ENCODE results near the gene RSAD1.
A peak's percentile ranks its signal among the peaks of the same experiment; 100 is the strongest.

The RSAD1 gene

DNA sequence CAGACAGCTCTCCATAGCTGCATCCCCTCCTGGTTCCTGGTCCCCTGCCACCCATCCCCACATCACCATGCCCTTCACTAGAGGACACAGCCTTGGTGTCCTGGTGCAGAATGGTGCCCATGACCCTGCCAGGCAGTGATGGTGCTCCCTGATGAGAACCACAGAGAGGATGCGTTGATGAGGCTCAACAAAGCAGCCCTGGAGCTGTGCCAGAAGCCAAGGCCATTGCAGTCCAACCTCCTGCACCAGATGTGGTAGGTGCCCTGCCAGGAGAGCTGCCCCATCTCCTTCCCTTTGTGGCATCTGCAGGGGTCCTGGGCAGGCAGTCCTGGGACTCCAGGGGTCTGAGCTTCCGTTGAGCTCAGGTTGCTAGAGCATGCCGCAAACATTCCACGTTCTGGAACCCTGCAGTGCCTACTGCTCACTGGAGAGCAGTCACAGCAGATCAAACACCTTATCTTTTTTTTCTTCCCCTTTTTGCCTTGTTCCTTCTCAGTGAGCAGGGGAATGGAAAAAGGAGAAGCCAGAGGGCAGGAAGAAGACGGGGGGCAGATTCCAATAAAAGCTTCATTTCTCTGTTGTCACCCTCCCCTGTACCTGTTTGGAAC, 48.6 kb downstream of the RSAD1 start:
- Histone ChIP-seq H3K27ac (ENCODE audit: low read depth in 2 of 2, low read length in 2 of 2) (no peak overlapping the region), H3K27me3 (ENCODE audit: control insufficient read depth in 2 of 2, insufficient read depth in 2 of 2, low read length in 2 of 2) (peaks cover 5 to 7% of the 10 kb centered on the region in 2 donors), H3K9me3 (ENCODE audit: control insufficient read depth in 2 of 2, low read length in 2 of 2) (no peaks in the 10 kb centered on the region), H3K36me3 (ENCODE audit: control insufficient read depth in 2 of 2, insufficient read depth in 2 of 2, low read length in 2 of 2) (no peaks in the 10 kb centered on the region), H3K9ac (ENCODE audit: low read depth in 1 of 2, low read length in 2 of 2) (no peak overlapping the region), H3K4me1 (ENCODE audit: control insufficient read depth in 2 of 2, insufficient read depth in 2 of 2, low read length in 2 of 2) (peaks cover 4 to 7% of the 10 kb centered on the region in 2 donors), H3K4me3 (ENCODE audit: low read length in 2 of 2) (no peak overlapping the region)

DNA sequence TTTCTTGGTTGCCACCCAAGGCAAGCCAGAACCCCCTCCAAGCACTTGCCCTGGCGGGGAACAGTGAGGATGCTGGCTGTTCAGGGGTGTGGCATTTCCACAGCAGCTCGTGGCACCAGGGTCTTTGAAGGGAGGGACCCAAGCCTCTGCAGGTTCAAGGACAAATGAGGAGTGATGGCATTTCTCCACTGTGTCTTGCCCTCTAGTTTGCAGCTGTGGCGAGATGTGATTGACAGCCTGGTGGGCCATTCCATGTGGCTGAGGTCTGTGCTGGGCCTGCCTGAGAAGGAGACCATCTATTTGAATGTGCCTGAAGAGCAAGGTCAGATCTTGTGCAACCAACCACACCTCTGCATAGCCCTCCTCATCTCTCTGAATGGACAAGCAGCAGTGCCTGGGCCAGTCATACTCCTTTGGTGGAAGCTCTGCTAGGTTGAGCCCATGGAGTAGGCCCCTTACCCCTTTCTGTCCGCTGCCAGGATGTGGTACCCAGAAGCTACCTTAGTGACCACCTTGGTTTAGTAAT, 49.4 kb downstream of the RSAD1 start:
- Histone ChIP-seq H3K36me3 (ENCODE audit: control insufficient read depth in 2 of 2, insufficient read depth in 2 of 2, low read length in 2 of 2) (no peaks in the 10 kb centered on the region), H3K9ac (ENCODE audit: low read depth in 1 of 2, low read length in 2 of 2) (no peak overlapping the region), H3K4me1 (ENCODE audit: control insufficient read depth in 2 of 2, insufficient read depth in 2 of 2, low read length in 2 of 2) (peaks cover 9 to 13% of the 10 kb centered on the region in 2 donors), H3K9me3 (ENCODE audit: control insufficient read depth in 2 of 2, low read length in 2 of 2) (no peaks in the 10 kb centered on the region), H3K27ac (ENCODE audit: low read depth in 2 of 2, low read length in 2 of 2) (no peak overlapping the region), H3K4me3 (ENCODE audit: low read length in 2 of 2) (no peak overlapping the region), H3K27me3 (ENCODE audit: control insufficient read depth in 2 of 2, insufficient read depth in 2 of 2, low read length in 2 of 2) (peaks cover 10% of the 10 kb centered on the region in 2 donors)

DNA sequence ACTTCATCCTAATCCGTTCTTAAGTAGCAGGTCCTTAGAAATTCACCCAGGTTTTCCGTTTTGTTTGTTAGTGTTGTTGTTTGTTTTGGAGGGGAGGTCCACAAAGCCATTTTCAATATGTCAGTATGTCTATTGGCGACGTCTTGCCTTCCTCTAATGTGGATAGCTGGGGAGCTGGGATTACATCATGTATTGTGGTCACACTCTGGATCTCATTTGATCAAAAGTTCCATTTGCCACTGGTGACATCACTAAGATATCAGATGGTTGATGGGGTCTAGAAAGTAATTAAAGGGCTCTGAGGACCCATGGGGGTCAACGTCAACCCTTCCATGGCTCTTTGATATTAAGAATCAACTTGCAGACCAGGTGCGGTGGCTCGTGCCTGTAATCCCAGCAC, 51.2 kb downstream of the RSAD1 start:
- Histone ChIP-seq H3K9ac (ENCODE audit: low read depth in 1 of 2, low read length in 2 of 2) (no peak overlapping the region), H3K27ac (ENCODE audit: low read depth in 2 of 2, low read length in 2 of 2) (no peak overlapping the region), H3K9me3 (ENCODE audit: control insufficient read depth in 2 of 2, low read length in 2 of 2) (no peaks in the 10 kb centered on the region), H3K4me3 (ENCODE audit: low read length in 2 of 2) (no peak overlapping the region), H3K4me1 (ENCODE audit: control insufficient read depth in 2 of 2, insufficient read depth in 2 of 2, low read length in 2 of 2) (peaks cover 19 to 29% of the 10 kb centered on the region in 2 donors), H3K27me3 (ENCODE audit: control insufficient read depth in 2 of 2, insufficient read depth in 2 of 2, low read length in 2 of 2) (peaks cover 10 to 18% of the 10 kb centered on the region in 2 donors), H3K36me3 (ENCODE audit: control insufficient read depth in 2 of 2, insufficient read depth in 2 of 2, low read length in 2 of 2) (no peaks in the 10 kb centered on the region)

DNA sequence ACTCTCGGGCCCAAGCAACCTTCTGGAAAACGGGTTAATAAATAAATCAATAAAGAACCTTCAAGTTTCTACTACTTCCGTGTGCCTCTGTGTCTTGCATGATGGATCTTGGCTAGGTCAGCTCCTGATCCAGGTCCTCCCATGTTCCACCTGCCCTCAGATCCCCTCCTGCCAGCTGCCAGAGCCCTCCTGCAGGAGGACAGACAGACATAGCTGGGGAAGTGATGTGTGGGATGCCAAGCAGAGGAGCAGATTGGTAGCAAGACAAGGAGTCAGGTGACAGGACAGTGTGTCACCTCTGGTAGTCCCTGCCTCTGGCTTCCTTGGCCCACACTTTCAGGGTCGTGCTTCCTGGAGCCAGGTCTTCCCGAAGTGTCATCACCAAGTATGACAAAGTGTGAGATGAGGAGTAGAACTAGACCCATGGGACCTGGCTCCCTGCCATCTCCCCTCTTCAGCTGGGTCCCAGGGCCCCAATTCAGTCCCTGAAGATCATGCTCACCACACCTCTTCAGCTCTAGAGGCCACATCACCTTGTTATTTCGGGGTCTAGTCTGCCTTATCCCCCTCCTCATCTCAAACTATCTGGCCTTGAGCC, 52.9 kb downstream of the RSAD1 start:
- Histone ChIP-seq H3K27ac (ENCODE audit: low read depth in 2 of 2, low read length in 2 of 2) (no peak overlapping the region), H3K9ac (ENCODE audit: low read depth in 1 of 2, low read length in 2 of 2) (no peak overlapping the region)

DNA sequence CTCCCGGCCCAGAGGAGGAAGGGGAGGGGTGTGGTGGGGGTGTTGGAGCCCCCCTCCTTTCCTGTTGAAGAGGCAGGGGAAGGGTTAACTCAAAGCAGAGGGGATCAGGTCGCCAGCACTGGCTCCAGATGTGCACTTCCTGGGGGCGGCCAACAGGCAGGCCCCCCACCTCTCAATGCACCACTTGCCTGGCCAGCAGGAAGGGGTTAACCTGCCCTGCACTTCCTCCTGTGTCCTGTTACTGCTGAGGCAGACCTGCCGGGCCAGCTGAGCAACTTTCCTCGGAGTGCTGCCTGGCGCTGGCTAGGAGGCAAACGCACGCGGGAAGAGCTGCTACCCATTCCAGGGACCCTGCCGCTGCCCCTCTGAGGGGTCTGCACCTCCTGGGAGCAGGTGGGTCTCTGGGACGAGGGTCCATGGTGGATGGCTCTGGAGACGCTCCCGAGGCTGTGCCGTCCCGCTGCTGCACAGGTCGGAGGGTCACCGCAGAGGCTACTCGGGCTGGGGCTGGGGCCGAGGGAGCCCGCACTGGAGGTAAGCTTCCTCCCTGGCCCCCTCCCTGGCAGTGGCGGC, 53.9 kb downstream of the RSAD1 start, which contains the start of gene EPN3:
Gene EPN3 (plus strand): TSS at position 284 of the 573 bp plus-strand sequence. CDS start 3,822 bp downstream, outside the sequence.
- peak within 1 kb of the TSS; percentile 91 to 97 for H3K27ac ChIP-seq (ENCODE audit: low read depth in 2 of 2, low read length in 2 of 2)
- H3K27me3 ChIP-seq (ENCODE audit: control insufficient read depth in 2 of 2, insufficient read depth in 2 of 2, low read length in 2 of 2) = peaks cover 10 to 18% of the 10 kb centered on the region in 2 donors
- peak within 1 kb of the TSS; percentile 68 to 86 for H3K4me3 ChIP-seq (ENCODE audit: low read length in 2 of 2)
- H3K9me3 ChIP-seq (ENCODE audit: control insufficient read depth in 2 of 2, low read length in 2 of 2) = no peaks in the 10 kb centered on the region
- H3K4me1 ChIP-seq (ENCODE audit: control insufficient read depth in 2 of 2, insufficient read depth in 2 of 2, low read length in 2 of 2) = peaks cover 19 to 37% of the 10 kb centered on the region in 2 donors
- H3K9ac ChIP-seq (ENCODE audit: low read depth in 1 of 2, low read length in 2 of 2) = peak within 1 kb of the TSS; percentile 74 to 90
- H3K36me3 ChIP-seq (ENCODE audit: control insufficient read depth in 2 of 2, insufficient read depth in 2 of 2, low read length in 2 of 2) = peaks cover 9 to 15% of the 10 kb centered on the region in 2 donors

More for the DNA sequence above, 52.9 kb downstream of the RSAD1 start:
- peaks cover 21 to 37% of the 10 kb centered on the region in 2 donors for H3K4me1 ChIP-seq (ENCODE audit: control insufficient read depth in 2 of 2, insufficient read depth in 2 of 2, low read length in 2 of 2)
- no peak overlapping the region for H3K4me3 ChIP-seq (ENCODE audit: low read length in 2 of 2)
- peaks cover 10 to 18% of the 10 kb centered on the region in 2 donors for H3K27me3 ChIP-seq (ENCODE audit: control insufficient read depth in 2 of 2, insufficient read depth in 2 of 2, low read length in 2 of 2)
- H3K9me3 ChIP-seq (ENCODE audit: control insufficient read depth in 2 of 2, low read length in 2 of 2) = no peaks in the 10 kb centered on the region
- peaks cover 4 to 6% of the 10 kb centered on the region in 2 donors for H3K36me3 ChIP-seq (ENCODE audit: control insufficient read depth in 2 of 2, insufficient read depth in 2 of 2, low read length in 2 of 2)

DNA sequence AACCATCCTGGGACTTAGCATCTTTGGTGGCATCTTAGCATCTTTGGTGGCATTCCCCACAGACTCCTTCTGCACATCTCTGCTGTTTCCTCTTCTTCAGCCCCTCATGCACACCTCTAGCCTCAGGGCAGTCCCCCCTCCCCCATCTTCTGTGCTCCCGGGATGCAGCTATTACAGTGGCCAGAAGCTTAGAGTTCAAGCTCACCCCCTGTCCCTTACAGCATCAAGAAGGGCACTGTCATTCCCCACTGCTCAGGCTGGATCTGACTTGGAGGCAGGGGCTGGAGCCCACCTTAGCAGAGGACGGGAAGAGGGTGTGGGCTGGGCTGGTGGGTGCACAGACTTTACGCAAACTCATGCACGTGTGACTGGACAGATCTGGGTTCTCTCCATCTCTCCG, 54.5 kb downstream of the RSAD1 start:
- H3K4me1 ChIP-seq (ENCODE audit: control insufficient read depth in 2 of 2, insufficient read depth in 2 of 2, low read length in 2 of 2) = peaks cover 23 to 43% of the 10 kb centered on the region in 2 donors
- H3K9ac ChIP-seq (ENCODE audit: low read depth in 1 of 2, low read length in 2 of 2) = peak overlapping the region; percentile 74 to 90
- H3K27me3 ChIP-seq (ENCODE audit: control insufficient read depth in 2 of 2, insufficient read depth in 2 of 2, low read length in 2 of 2) = peaks cover 10 to 18% of the 10 kb centered on the region in 2 donors
- peaks cover 9 to 21% of the 10 kb centered on the region in 2 donors for H3K36me3 ChIP-seq (ENCODE audit: control insufficient read depth in 2 of 2, insufficient read depth in 2 of 2, low read length in 2 of 2)
- no peaks in the 10 kb centered on the region for H3K9me3 ChIP-seq (ENCODE audit: control insufficient read depth in 2 of 2, low read length in 2 of 2)
- H3K4me3 ChIP-seq (ENCODE audit: low read length in 2 of 2) = peak overlapping the region; percentile 68 to 86
- peak overlapping the region; percentile 91 to 97 for H3K27ac ChIP-seq (ENCODE audit: low read depth in 2 of 2, low read length in 2 of 2)

DNA sequence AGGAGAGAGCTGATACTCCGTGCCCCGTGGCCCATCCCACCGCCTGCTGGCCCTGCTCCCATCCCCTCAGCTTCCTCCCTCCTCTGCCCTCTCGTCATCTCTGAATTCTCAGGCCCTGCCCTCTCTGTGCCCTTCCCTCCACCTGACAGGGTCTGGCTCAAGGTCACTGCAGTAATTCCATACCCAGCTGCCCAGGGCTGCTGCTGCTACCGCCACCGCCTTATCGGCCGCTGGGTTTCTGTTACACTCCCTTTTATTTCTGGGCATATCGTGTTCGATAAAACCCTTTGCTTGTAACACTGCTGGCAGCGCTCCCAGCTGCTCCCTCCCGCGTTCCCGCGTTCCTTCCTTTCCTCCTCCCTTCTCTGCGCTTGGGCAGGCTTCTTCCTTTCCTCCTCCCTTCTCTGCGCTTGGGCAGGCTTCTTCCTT, 55.1 kb downstream of the RSAD1 start:
- Histone ChIP-seq H3K27me3 (ENCODE audit: control insufficient read depth in 2 of 2, insufficient read depth in 2 of 2, low read length in 2 of 2) (peaks cover 10 to 18% of the 10 kb centered on the region in 2 donors), H3K4me3 (ENCODE audit: low read length in 2 of 2) (peak overlapping the region; percentile 68 to 86), H3K27ac (ENCODE audit: low read depth in 2 of 2, low read length in 2 of 2) (peak overlapping the region; percentile 91 to 97), H3K9ac (ENCODE audit: low read depth in 1 of 2, low read length in 2 of 2) (peak overlapping the region; percentile 74 to 90), H3K9me3 (ENCODE audit: control insufficient read depth in 2 of 2, low read length in 2 of 2) (no peaks in the 10 kb centered on the region), H3K36me3 (ENCODE audit: control insufficient read depth in 2 of 2, insufficient read depth in 2 of 2, low read length in 2 of 2) (peaks cover 9 to 24% of the 10 kb centered on the region in 2 donors), H3K4me1 (ENCODE audit: control insufficient read depth in 2 of 2, insufficient read depth in 2 of 2, low read length in 2 of 2) (peaks cover 28 to 47% of the 10 kb centered on the region in 2 donors)

DNA sequence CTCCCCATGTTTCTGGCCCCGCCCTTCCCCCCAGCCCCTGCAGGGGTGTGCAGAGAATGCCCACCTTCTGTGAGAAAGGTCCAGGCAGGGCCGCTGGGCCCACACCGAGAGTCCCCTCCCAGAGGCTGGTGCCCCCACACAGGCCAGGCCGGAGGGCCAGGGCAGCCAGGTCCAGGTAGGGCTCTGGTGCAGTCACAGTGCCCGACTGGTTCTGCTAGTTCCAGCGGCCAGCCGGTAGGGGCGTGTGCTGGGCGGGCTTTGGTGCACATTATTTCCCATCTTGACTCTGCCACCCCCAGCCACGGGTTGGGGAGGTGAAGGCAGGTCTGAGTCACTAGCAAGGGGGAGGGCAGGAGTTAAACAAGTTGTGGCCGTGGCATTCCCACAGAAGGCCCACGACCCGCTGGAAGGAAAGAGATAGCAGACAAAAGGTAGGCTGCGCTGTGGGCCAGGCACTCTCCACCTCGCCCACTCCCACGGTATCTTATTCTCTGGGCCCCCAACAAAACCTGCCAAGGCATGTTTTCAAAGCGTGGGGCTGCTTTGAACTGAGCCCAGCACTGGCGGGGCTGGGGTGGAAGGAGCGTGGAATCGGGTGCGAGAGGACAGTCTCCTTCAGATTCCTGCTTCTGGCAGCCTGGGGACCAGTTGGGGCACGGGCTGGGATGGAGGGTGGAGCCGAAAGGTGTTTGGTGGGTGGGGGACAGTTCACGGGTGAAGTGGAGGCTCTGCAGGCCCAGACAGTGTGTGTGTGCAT, 55.7 kb downstream of the RSAD1 start:
- peaks cover 9 to 31% of the 10 kb centered on the region in 2 donors for H3K36me3 ChIP-seq (ENCODE audit: control insufficient read depth in 2 of 2, insufficient read depth in 2 of 2, low read length in 2 of 2)
- peaks cover 33 to 47% of the 10 kb centered on the region in 2 donors for H3K4me1 ChIP-seq (ENCODE audit: control insufficient read depth in 2 of 2, insufficient read depth in 2 of 2, low read length in 2 of 2)
- peaks cover 10 to 18% of the 10 kb centered on the region in 2 donors for H3K27me3 ChIP-seq (ENCODE audit: control insufficient read depth in 2 of 2, insufficient read depth in 2 of 2, low read length in 2 of 2)
- peak overlapping the region; percentile 91 to 97 for H3K27ac ChIP-seq (ENCODE audit: low read depth in 2 of 2, low read length in 2 of 2)
- H3K9me3 ChIP-seq (ENCODE audit: control insufficient read depth in 2 of 2, low read length in 2 of 2) = no peaks in the 10 kb centered on the region
- peak overlapping the region; percentile 68 to 86 for H3K4me3 ChIP-seq (ENCODE audit: low read length in 2 of 2)
- H3K9ac ChIP-seq (ENCODE audit: low read depth in 1 of 2, low read length in 2 of 2) = peak overlapping the region; percentile 74 to 90

DNA sequence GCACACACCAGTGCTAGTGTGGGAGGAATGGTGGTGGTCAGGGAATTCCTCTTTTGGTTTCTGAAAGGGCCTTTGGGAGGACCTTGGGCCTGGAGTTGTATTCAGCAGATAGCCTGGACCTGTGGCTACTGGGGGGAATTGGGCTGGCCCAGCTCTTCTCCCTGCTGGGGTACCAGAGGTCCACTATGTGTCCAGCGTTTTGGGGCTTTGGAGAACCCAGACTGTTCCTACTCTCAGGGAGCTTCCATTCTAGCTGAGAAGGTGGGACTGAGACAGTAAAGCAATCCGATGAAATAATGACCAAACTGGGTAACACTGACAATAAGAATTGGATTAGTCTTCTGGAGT, 56.3 kb downstream of the RSAD1 start:
- Histone ChIP-seq H3K4me1 (ENCODE audit: control insufficient read depth in 2 of 2, insufficient read depth in 2 of 2, low read length in 2 of 2) (peaks cover 33 to 51% of the 10 kb centered on the region in 2 donors), H3K4me3 (ENCODE audit: low read length in 2 of 2) (peak overlapping the region; percentile 68 to 86), H3K27me3 (ENCODE audit: control insufficient read depth in 2 of 2, insufficient read depth in 2 of 2, low read length in 2 of 2) (peaks cover 10 to 18% of the 10 kb centered on the region in 2 donors), H3K27ac (ENCODE audit: low read depth in 2 of 2, low read length in 2 of 2) (peak overlapping the region; percentile 91 to 97), H3K36me3 (ENCODE audit: control insufficient read depth in 2 of 2, insufficient read depth in 2 of 2, low read length in 2 of 2) (peaks cover 9 to 37% of the 10 kb centered on the region in 2 donors), H3K9ac (ENCODE audit: low read depth in 1 of 2, low read length in 2 of 2) (peak overlapping the region in 1 of 2 donors; percentile 90), H3K9me3 (ENCODE audit: control insufficient read depth in 2 of 2, low read length in 2 of 2) (no peaks in the 10 kb centered on the region)
